ENCODE data around the gene TNIK. TPM values are rescaled to one million over a fixed set of nuclear protein-coding genes. Genes with fewer than 3 reads are reported as not detected.

Gene TNIK
- total RNA-seq, 1 donor from 2014 or later = 5.7 TPM

DNA sequence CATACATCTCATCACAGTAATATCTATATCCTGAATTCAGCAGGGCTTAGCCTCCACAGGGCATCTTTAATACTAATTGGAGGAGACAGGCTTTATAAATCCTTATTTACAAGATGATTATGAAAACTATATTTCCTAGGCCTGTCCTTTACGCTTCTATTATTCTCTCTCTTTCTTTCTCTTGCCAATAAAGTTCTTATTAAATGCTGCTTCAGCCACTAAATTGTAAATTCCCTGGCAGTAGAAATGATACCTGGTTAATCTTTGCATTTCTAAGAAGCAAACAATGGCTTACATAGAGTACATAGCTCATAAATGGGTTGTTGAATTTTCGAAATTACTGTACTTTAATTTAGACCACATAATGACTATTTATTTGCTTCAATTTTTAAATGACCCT, 43.5 kb downstream of the TNIK start:
- DNase-seq = no peak

DNA sequence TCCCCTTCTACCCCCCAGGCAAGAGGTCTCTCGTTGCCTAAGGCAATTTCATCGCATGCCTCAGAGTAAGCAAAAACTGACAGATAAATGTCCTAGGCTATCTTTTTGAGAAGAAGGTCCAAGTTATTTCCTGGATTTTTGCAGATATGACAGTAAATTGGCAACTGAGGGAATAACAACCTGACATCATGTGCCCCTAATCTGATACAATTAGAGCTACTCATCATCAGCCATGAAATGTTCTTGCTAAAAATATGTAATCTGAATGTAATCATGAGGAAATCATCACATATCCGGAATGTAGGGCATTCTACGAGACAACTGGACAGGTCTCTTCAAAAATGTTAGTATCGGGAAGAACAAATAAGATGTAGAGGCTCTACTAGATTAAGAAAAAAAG, 44.1 kb downstream of the TNIK start:
- no peak for DNase-seq

DNA sequence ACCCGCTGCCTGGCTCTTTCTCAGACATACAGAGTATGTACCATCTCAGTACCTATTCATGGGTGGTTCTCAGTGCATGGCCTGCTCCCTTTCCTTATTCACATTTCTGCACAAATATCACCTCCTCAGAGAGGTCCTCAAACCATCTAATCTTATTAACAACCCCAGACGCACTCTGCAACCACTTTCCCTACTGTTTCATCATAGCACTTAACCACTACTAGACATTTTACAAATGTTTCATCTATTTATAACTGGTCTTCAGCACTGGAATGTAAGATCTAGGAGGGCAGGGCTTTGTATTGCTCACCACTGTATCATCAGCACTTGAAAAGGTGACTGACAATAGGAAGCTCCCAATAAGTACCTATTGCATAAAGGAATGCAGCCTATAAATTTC, 45.1 kb downstream of the TNIK start:
- no peak for DNase-seq

DNA sequence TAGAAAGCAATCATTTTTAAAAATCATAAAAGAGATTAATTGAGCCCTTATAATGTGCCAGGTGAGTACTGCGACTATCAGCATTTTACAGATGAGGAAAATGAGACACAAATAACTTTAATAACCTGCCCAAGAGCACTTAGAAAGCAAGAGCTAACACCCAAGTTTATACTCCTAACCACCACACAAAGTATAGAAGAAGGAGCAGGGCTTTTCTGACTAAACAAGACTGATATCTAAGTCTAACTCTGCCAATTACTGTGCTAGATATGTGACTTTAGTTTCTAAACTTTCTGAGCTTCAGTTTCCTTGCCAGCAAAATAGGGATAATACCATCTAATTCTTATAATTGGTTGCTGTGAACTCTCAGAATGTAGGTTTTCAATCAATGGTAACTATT, 47.7 kb downstream of the TNIK start:
- no peak for DNase-seq

DNA sequence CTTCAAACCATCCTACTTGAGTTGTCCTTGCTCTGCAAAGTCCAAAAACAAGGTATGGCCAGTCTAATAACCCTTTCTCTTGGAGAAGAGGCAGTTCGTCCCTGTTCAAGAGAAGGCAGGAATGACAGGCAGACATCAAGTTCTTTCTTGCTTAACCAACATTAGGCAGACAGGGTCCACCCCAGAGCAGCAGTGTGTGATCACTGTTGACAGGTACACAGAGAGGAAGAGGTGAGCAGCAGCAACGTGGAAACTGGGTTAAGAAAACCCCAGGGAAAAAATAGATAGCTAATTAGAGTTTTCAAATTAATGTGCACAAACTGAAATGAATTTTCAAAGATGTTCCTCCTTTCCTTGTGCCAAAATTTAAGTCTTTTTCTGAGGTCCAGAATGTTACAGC, 48.2 kb downstream of the TNIK start:
- DNase-seq = no peak

DNA sequence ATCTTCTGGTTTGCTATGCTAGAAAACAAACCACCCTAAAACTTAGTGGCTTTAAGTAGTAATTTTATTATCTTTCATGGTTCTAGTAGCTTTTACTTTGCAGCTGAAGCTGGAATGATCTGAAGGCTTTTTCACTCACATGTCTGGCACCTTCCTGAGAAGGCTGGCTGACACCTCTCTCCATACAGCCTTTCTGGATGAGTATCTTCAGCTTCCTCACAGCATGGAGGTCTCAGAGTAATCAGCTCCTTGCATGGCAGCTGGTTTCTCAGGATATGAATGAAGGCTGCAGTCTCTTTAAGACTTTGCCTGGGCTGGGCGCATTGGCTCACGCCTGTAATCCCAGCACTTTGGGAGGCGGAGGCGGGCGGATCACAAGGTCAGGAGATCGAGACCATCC, 50.0 kb downstream of the TNIK start:
- DNase-seq = no peak

DNA sequence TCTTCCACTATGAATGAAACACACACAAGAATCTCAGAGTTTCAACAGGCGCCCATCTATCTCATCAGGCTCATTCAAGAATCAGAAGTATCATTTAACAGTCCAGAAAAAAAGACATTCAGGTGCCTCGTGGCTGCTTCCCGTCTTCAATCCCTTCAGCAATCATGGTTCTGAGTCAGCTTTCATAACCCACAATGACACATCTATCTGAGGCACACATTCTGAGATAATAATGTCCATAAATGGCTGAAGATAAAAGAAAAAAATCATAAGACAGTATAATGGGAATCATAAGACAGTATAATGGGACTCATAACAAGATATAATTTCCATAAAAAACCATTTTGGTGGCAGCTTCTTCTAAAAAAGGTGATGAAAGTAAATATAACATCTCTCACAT, 52.4 kb downstream of the TNIK start:
- DNase-seq = no peak

DNA sequence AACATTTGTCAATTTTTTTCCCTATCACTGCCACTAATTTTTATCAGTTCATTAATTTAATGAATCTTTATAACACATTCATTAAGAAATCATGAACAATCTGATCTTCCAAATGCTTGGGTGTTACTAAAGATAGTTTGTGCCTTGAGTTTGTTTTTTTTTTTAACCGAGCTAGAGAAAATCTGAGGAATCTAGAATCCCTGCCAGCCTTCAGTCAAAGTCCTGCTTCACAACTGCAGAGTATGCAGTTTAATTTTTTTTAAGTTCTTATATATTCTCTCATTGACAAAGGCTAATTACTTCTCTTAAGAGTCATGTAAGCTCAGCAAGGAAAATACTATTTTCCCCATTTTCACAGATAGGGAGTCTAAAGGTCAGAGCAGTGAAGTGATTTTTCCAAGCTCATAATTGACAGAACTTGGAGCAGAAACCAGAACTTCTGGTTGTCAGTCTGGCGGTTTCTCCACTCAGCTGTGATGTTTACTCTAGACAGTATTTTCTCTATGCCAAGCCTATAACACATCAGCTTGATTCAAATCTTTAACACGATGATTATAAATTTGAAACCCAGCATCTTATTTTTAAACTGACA, 55.7 kb downstream of the TNIK start:
- DNase-seq = no peak

DNA sequence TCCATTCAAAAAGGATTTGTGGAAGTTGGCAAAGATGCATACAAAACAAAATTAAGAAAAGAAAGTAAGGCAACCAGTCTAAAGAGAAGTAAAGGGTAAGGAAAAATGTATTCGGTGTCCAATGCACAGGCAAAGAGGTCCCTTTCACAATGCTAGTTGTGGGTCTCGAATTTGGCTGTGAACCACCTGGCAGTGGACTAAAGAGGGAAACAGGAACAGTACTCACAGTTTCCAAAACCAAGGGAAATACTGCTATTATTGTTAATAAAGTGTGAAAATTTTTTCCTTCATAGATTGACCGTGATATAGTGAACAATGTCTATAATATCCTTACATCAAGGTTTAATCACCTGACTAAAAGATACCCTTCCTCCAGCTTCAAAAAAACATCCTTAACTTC, 57.9 kb downstream of the TNIK start:
- no peak for DNase-seq

DNA sequence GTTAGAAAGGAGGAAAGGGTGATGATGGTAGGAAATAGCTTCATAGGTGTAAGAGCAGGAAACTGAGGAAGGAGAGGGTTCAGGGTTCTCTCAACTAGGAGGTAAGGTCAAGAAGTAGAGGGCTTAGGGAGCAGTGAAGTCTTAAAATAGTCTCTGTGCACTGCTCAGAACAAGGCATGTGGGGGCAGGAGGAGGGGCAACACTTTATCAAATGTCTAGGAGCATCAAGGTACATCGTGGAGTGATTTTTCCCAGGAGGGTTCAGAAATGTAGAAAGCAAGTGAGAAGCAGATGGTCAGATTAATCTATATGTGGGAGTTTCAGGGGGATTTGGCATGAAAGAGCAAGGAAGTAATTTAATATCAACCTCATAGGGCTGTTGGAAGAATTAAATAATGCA, 58.8 kb downstream of the TNIK start:
- no peak for DNase-seq

DNA sequence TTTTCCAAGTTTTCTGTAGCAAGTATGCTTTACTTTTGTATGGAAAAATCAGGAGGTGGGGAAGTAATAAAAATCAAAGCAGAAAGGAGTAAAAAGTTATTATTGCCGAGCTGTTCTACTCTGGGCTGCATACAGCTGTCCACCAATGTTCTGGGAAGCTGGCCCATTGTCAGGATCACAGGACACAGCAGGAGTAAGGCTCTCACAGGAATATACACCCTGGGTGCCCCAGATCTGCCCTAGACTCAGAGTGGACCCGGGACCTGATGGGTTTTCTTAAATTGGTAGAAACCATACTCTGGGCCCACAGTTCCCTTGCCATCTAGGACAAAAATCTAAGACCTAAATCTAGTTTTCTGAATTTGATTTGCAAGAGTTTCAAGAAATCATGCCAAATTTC, 60.4 kb downstream of the TNIK start:
- DNase-seq = no peak

DNA sequence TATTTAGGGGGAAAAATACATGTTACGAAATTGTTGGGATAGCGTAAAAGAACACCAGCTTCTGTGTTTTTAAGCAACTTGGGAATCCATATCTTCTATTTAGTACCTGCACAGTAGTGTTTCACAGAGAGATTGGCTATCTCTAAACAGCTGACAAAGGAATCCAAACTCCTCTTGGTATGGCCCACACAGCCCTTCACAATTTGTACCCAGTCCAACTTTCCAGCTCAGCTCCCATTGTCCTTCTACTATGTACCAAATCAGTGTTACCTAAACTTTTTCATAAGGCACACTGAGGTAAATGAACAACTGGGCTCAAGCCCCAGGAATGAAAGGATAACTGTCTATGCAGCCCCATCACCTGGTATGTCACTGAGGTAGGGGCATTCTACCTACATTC, 61.9 kb downstream of the TNIK start:
- DNase-seq = no peak

DNA sequence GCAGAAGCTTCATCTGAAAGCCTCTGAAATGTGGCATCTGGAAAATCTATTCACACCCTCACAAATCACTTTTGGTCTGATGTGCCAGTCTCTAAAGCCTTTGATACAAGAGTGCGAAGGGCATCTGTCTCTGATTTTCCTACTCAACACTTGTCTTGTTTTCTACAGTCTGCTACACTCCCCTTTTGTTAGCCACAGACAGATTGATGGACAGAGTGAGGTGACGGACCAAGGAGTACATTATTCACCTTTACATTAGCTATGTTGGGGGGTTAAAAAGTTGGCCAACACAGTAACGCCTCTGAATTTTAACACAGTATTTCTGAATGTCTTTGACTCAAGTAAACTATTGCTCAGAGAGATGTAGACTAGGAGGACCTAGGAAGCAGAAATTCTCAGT, 63.1 kb downstream of the TNIK start:
- DNase-seq = no peak

DNA sequence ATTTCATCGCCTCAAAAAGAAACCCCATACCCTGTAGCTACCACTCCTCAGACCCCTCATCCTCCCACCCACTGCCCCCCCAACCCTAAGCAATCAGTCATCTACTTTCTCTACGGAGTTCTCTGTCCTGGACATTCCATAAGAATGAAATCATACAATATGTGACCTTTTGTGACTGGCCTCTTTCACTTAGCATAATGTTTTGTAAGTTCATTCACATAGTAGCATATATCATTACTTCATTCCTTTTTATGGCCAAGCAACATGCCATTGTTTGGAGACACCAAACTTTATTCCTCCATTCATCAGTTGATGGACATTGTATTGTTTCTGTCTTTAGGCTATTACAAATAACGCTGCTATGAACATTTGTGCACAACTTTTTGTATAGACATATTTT, 64.2 kb downstream of the TNIK start:
- no peak for DNase-seq

DNA sequence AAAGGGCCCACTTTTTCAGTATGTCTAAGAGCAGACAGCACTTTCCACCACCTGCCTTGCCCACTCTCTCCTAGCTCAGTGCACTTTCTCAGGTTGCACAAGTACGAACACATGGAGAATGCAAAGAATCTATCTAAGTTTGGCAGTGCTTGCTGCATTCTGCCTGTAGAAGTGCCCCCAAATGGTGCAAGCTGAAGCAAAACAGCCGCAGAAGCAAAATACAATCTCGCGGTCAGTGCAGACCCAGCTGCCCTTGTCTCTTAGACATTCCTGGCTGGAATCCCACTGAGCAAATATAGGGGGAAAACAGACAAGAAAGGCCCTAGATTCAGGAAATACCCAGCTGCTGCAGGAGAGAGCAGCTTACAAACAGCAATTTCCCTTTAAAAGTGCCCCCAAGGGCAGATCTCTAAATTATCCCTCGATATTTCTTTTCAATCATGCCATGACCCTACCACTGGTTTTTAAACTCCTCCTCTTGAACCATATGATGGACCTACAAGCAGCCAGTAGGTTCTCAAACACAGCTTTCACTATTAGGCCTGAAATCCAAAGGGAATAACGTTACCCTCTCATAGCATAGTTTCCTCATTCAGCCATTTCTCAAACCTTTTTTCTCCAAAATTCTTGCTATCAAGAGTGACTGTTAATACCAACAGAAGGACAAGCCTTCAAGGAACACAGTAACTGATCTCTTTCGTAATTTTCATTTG, 67.0 kb downstream of the TNIK start:
- no peak for DNase-seq

DNA sequence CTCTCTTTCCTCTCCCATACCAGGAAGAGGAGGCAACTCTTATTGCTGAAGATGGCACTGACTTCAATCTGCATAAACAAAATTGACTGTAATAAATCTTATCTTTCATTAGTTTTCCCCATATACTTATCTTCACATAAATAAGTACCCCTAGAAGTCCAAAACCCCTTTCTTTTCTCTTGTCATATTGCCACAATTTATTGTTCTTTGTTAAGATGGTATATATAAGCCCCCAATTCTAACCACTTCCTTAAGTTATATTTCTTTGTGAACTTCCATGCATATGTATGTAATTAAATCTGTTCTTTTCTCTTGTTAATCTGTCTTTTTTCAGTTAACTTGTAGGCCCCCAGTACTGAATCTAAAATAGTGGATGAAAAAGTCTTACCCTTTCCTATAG, 68.8 kb downstream of the TNIK start:
- no peak for DNase-seq

DNA sequence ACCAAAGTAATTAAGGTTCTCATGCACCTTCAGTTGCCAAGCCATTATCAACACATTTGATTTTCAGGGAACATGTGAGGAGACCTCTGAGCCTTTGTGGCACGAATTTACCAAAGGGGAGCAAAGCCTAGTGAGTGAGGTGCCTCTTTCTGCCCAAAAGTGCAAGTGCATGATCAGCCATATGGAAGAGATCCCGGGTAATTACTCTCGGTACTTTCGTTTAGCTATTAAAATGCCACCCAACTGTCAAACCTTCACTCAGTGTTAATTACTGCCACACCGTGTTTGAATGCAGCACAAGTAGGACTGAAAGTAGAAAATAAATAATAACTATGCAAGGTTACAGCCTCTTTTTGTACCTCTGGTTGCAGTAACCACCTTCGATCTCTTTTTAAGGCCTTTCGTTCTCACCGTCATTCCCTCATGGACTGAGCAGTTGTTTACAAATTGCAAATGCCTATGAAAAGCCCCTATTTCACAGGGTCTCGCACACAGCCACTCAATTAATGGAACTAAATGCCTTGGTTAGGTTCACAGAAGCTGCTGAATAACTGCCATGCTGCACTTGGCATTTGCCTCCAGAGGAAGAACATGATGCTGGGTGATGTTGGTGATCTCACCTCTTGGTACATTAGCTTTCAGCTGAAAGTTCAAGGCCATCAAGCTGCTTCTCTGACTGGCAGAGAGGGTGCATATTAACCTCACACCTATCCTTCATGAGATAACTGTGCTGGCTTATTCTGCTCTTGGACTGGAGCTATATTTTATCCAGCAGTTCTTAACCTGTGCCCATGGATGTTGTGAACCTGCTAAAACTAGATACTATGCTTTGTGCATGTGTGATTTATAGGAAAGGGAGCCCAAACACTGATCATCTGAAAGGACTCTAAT, 69.9 kb downstream of the TNIK start:
- DNase-seq = no peak

DNA sequence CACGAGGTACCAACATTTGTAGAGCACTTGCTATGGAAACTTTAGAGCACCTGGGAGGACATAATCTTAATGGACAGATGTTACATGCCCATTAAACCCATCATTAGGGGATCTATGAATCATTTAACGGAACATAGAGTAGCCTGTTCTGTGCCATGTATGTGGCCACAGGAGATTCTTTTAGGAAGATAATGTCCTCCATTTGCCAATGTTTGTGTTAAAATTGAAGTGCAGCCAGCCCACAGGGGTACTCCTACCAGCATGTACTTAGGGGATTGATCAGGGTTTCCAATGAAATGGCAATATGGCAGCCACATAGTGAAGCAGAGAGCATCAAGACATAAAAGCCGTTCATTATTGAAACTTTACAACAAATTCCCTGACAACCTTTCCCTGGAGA, 70.7 kb downstream of the TNIK start:
- no peak for DNase-seq

DNA sequence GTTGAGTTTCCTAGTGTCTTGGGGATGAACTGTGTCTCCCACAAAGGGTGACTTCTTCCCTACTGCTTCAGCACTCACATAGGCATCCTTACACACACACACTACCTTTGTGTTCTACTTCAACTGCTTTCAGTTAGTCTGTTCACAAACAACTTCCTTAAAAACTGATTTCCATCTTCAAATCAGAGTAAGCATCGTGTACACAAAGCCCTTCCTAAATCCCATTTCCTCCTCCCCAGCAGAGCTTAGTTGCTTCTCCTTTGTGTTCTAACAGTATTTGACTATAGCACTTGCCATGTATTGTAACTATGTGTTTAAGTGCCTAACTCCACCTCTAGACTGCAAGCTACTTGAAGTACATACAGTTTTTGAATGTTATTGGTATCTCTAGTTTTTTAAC, 71.7 kb downstream of the TNIK start:
- no peak for DNase-seq

DNA sequence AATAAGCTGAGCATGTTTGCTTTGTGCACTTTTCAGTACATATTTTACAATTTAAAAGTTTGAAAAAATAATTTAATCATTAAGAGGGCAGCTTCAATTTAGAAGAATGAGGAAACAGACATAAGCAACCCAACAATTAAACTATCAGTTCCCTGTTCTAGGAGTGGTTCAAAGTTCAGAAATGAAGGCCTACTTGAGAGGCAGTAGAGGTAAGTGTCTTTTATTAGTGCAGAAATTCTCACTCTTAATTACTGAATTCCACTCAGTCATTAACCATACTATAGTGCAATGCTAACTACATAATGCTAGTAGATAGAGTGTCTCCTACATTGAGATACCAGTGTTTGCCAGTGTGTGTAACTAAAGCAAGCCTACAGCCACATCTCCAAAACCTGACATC, 73.1 kb downstream of the TNIK start:
- no peak for DNase-seq

DNA sequence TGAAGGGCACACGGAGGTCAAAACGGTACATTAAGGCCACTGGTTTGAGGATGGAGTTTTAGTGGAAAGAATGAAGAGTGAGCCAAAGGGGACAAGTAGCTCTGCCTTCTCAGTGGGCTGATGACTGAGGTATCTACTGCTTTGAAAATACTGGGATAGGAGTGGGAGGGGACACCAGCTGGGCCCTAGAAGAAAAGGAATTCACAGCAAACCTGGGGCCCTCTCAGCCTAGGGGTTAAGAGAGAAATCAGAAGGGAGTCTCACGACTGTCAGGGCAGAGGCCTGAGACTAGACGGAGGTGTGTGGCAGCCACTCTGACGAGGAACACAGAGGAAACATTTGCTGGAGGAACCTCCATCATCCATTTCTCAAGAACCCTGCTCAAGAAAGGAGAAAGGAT, 75.1 kb downstream of the TNIK start:
- no peak for DNase-seq

DNA sequence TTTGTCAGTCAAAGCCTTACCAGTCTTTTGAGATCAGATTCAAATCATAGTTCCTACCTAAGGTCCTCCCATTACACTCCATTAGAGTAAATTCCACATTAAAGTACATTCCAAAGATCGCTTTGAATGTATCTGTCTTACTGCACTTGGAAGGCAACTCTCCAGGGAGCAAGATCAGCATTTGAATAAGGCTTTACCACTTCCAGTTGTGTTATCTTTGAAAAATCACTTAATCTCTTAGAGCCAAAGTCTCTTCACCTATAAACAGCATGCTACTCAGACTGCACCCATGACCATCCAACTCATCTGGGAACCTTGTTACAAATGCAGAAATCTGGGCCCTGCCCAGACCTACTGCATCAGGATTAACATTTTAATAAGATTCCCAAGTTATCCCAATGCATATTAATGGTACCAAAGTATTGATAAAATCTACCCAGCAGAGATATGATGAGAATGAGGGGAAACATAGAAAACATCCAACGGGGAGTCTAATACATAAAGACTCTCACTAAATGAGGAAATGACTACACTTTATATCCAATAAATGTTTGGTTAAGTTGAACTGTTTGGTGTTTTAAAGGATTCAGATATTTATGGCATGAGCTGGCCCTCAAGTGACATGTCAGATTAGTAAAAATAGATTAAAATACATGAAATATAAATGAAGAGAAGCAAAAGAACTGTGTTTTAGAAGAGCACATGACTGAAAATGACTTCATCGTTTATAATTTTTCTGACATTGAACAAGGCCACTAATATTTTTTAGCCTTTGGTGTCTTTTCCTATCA, 75.9 kb downstream of the TNIK start:
- DNase-seq = no peak
